BLaER1 treated with 17β-estradiol and CSF1 and Interleukin-3, amounts not matched to agents 10 nM and 100 nM (cell line): ENCODE data around the gene CXCL12.

Source experiments
- H3K27ac ChIP-seq, 11 experiments: shearing (Covaris generic); formaldehyde crosslinking; 2 replicates each; pipeline ENCODE4 v1.8.1; 2022
- H3K27me3 ChIP-seq, 11 experiments: shearing (Covaris generic); formaldehyde crosslinking; 2 replicates each; pipeline ENCODE4 v1.8.1; 2022
- H3K36me3 ChIP-seq, 11 experiments: shearing (Covaris generic); formaldehyde crosslinking; 2 replicates each; pipeline ENCODE4 v1.8.1; 2022
- H3K4me1 ChIP-seq, 10 experiments: shearing (Covaris generic); formaldehyde crosslinking; 2 replicates each; pipeline ENCODE4 v1.8.1; 2022
- H3K4me2 ChIP-seq, 11 experiments: shearing (Covaris generic); formaldehyde crosslinking; 2 replicates each; pipeline ENCODE4 v1.8.1; 2022
- H3K4me3 ChIP-seq, 10 experiments: shearing (Covaris generic); formaldehyde crosslinking; 2 replicates each; pipeline ENCODE4 v1.8.1; 2022
- H3K9ac ChIP-seq, 11 experiments: shearing (Covaris generic); formaldehyde crosslinking; 2 replicates each; pipeline ENCODE4 v1.8.1; 2022
- H3K9me3 ChIP-seq, 11 experiments: shearing (Covaris generic); formaldehyde crosslinking; replicated peaks in 1 of 11; 2 replicates each; pipeline ENCODE4 v1.8.1; 2022
- H4K20me1 ChIP-seq, 11 experiments: shearing (Covaris generic); formaldehyde crosslinking; 2 replicates each; pipeline ENCODE4 v1.8.1; 2022
- Cebpa-rat ChIP-seq, 11 experiments: shearing (Covaris generic); IDR thresholded peaks; 2 replicates each; pipeline ENCODE4 v1.8.1; 2022

The CXCL12 gene

DNA sequence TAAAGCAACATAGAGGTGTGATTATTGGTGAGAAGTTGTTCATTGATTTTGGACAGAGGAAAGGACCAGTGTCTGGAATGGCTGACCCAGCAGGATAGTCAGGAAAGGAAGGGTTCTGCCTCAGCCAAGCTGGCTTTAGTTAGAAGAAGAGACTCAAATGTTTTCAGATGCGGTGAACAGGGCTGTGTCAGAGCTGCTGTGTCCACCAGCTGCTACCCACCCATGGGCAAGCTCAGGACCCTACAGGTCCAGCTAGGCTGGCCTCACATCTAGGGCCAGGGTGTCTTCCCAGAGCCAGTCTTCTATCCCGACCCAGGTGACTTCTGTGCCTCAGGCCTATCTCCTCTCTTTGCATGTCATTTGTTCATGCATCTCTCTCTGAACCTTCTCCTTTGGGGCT is 37.3 kb upstream of the CXCL12 start:
- Histone ChIP-seq H3K9me3 (peaks cover 0 to 4% (median 0%) of the 10 kb centered on the region in 11 experiments; a peak in 3 of 22 replicates), H3K27ac (no peak overlapping the region), H3K36me3 (no peaks in the 10 kb centered on the region), H3K9ac (no peak overlapping the region), H4K20me1 (no peaks in the 10 kb centered on the region; a peak in 1 of 22 replicates), H3K4me2 (no peak overlapping the region), H3K4me1 (peaks cover 16 to 31% (median 21%) of the 10 kb centered on the region in 10 experiments), H3K4me3 (no peak overlapping the region), H3K27me3 (no peaks in the 10 kb centered on the region)
- TF ChIP-seq Cebpa-rat (IDR thresholded peaks at IDR 0.05), result no peak

DNA sequence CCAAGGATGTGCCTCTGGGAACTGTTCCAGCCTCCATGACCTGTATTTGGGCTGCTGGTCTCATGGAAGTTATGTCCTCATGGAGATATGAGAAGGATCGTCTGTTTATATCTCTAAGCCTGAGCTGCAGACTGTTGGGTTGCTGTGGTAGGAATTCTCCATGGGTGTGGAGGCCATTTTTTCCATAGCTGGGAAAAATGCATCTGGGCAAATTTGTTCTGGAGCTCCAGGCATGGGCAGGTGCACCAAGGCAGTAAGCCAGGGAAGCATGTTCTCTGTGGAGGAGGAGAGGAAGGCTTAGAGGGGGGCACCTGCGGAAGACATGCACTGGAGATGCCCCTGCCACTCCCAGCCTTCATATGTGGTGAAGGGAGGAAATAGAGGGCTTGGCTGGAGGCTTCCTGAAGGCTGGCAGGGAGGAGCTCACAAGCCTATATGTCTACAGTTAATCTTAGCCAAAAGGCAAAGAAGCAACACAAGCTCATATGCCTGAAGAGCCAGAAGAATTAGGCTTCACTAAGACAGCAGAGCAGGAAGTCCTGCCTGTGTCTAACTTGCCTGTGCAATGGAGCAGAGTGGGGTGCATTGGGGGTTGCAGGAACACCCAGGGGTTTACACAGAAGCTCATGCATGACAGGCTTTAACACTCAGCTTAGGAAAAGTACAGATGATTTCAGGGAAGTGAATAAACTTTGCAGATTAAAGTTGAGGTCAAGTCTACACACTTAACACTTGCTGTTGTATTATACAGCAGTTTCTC is 35.1 kb upstream of the CXCL12 start:
- H3K4me1 ChIP-seq, result peaks cover 15 to 38% (median 22%) of the 10 kb centered on the region in 10 experiments
- H3K9me3 ChIP-seq, result peaks cover 4 to 15% (median 10%) of the 10 kb centered on the region in 11 experiments; a peak in 20 of 22 replicates
- no peaks in the 10 kb centered on the region for H3K36me3 ChIP-seq
- no peaks in the 10 kb centered on the region; a peak in 1 of 22 replicates for H4K20me1 ChIP-seq
- TF ChIP-seq Cebpa-rat (IDR thresholded peaks at IDR 0.05), result no peak
- no peak overlapping the region for H3K9ac ChIP-seq
- peak overlapping the region in 10 of 11 experiments; percentile 35 to 76 (median 56); a peak in 20 of 22 replicates for H3K4me2 ChIP-seq
- H3K4me3 ChIP-seq, result no peak overlapping the region
- H3K27ac ChIP-seq, result no peak overlapping the region
- H3K27me3 ChIP-seq, result no peaks in the 10 kb centered on the region

GRCh38 chr10:44418637-44419036 is 33.7 kb upstream of the CXCL12 start:
- H3K9me3 ChIP-seq, result peaks cover 10 to 18% (median 14%) of the 10 kb centered on the region in 11 experiments; a peak in 20 of 22 replicates
- no peak for TF ChIP-seq Cebpa-rat (IDR thresholded peaks at IDR 0.05)
- no peak overlapping the region for H3K4me3 ChIP-seq
- H3K36me3 ChIP-seq, result no peaks in the 10 kb centered on the region
- H3K27ac ChIP-seq, result no peak overlapping the region
- no peak overlapping the region for H3K9ac ChIP-seq
- H4K20me1 ChIP-seq, result no peaks in the 10 kb centered on the region; a peak in 1 of 22 replicates
- no peak overlapping the region for H3K4me2 ChIP-seq
- peaks cover 15 to 38% (median 22%) of the 10 kb centered on the region in 10 experiments for H3K4me1 ChIP-seq
- no peaks in the 10 kb centered on the region for H3K27me3 ChIP-seq

- Histone ChIP-seq H4K20me1 (no peaks in the 10 kb centered on the region; a peak in 1 of 22 replicates), H3K9ac (no peak overlapping the region), H3K9me3 (peaks cover 11 to 20% (median 17%) of the 10 kb centered on the region in 11 experiments; a peak in 21 of 22 replicates), H3K27me3 (no peaks in the 10 kb centered on the region), H3K36me3 (no peaks in the 10 kb centered on the region), H3K4me1 (peaks cover 15 to 38% (median 22%) of the 10 kb centered on the region in 10 experiments), H3K27ac (no peak overlapping the region), H3K4me2 (peak overlapping the region in 1 of 11 experiments; percentile 82; a peak in 1 of 22 replicates), H3K4me3 (no peak overlapping the region)
- no peak for TF ChIP-seq Cebpa-rat (IDR thresholded peaks at IDR 0.05)
These were observed 32.9 kb upstream of the CXCL12 start for GRCh38 chr10:44417761-44418160.

DNA sequence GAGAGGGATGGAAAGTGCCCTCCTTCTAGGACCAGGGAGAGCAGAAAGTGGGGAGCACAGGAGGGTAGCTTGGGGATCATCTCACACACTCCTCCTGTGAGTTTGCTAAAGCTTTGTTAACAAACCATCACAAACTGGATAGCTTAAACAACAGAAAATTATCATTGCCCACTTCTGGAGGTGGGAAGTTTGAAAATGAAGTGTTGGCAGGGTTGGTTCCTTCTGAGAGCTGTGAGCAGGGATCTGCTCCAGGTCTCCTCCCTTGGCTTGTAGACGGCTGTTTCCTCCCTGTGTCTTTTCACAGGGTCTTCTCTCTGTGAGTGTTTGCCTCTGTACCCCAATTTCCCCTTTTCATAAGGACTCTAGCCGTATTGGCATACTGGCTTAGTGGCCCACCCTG is 32.0 kb upstream of the CXCL12 start:
- Histone ChIP-seq H3K4me3 (no peak overlapping the region), H3K4me2 (peak overlapping the region in 7 of 11 experiments; percentile 10 to 82 (median 47); a peak in 9 of 22 replicates), H3K27ac (peak overlapping the region in 1 of 11 experiments; percentile 5; a peak in 2 of 22 replicates), H4K20me1 (no peaks in the 10 kb centered on the region), H3K9ac (no peak overlapping the region; a peak in 1 of 22 replicates), H3K27me3 (no peaks in the 10 kb centered on the region), H3K9me3 (peaks cover 11 to 29% (median 25%) of the 10 kb centered on the region in 11 experiments), H3K36me3 (no peaks in the 10 kb centered on the region), H3K4me1 (peaks cover 15 to 38% (median 22%) of the 10 kb centered on the region in 10 experiments)
- TF ChIP-seq Cebpa-rat (IDR thresholded peaks at IDR 0.05), result no peak

GRCh38 chr10:44416021-44416771 is 31.3 kb upstream of the CXCL12 start:
- no peaks in the 10 kb centered on the region for H3K27me3 ChIP-seq
- H3K4me1 ChIP-seq, result peaks cover 15 to 38% (median 22%) of the 10 kb centered on the region in 10 experiments
- peak overlapping the region in 1 of 11 experiments; percentile 5; a peak in 1 of 22 replicates for H3K27ac ChIP-seq
- no peaks in the 10 kb centered on the region for H3K36me3 ChIP-seq
- peaks cover 16 to 36% (median 29%) of the 10 kb centered on the region in 11 experiments for H3K9me3 ChIP-seq
- H4K20me1 ChIP-seq, result no peaks in the 10 kb centered on the region
- no peak overlapping the region for H3K4me3 ChIP-seq
- H3K4me2 ChIP-seq, result peak overlapping the region in 7 of 11 experiments; percentile 10 to 82 (median 47); a peak in 8 of 22 replicates
- TF ChIP-seq Cebpa-rat (IDR thresholded peaks at IDR 0.05), result peak in 2 of 11 experiments; percentile 20 to 38; a peak in 1 of 22 replicates
- no peak overlapping the region; a peak in 1 of 22 replicates for H3K9ac ChIP-seq

GRCh38 chr10:44415121-44415520 is 30.2 kb upstream of the CXCL12 start:
- H3K4me1 ChIP-seq, result peaks cover 6 to 31% (median 15%) of the 10 kb centered on the region in 10 experiments
- no peak for TF ChIP-seq Cebpa-rat (IDR thresholded peaks at IDR 0.05)
- H3K27ac ChIP-seq, result no peak overlapping the region
- H3K36me3 ChIP-seq, result no peaks in the 10 kb centered on the region
- H3K9ac ChIP-seq, result no peak overlapping the region
- H3K9me3 ChIP-seq, result peaks cover 17 to 44% (median 34%) of the 10 kb centered on the region in 11 experiments
- H3K4me3 ChIP-seq, result no peak overlapping the region
- no peak overlapping the region for H3K4me2 ChIP-seq
- no peaks in the 10 kb centered on the region for H3K27me3 ChIP-seq
- H4K20me1 ChIP-seq, result no peaks in the 10 kb centered on the region

GRCh38 chr10:44413416-44413815 is 28.5 kb upstream of the CXCL12 start:
- H3K4me2 ChIP-seq, result no peak overlapping the region
- no peak overlapping the region for H3K4me3 ChIP-seq
- TF ChIP-seq Cebpa-rat (IDR thresholded peaks at IDR 0.05), result no peak
- peaks cover 0 to 26% (median 6%) of the 10 kb centered on the region in 10 experiments; a peak in 10 of 20 replicates for H3K4me1 ChIP-seq
- H3K9ac ChIP-seq, result no peak overlapping the region
- H3K36me3 ChIP-seq, result no peaks in the 10 kb centered on the region
- no peak overlapping the region for H3K27ac ChIP-seq
- peaks cover 17 to 44% (median 34%) of the 10 kb centered on the region in 11 experiments for H3K9me3 ChIP-seq
- no peaks in the 10 kb centered on the region for H3K27me3 ChIP-seq
- no peaks in the 10 kb centered on the region for H4K20me1 ChIP-seq

- no peak overlapping the region for H3K4me3 ChIP-seq
- H3K36me3 ChIP-seq, result no peaks in the 10 kb centered on the region
- H4K20me1 ChIP-seq, result no peaks in the 10 kb centered on the region
- H3K27ac ChIP-seq, result no peak overlapping the region
- no peaks in the 10 kb centered on the region for H3K27me3 ChIP-seq
- peaks cover 17 to 44% (median 34%) of the 10 kb centered on the region in 11 experiments for H3K9me3 ChIP-seq
- H3K9ac ChIP-seq, result no peak overlapping the region
- no peak overlapping the region for H3K4me2 ChIP-seq
- peaks cover 0 to 11% (median under 1%) of the 10 kb centered on the region in 10 experiments; a peak in 9 of 20 replicates for H3K4me1 ChIP-seq
- TF ChIP-seq Cebpa-rat (IDR thresholded peaks at IDR 0.05), result no peak
These were observed 26.4 kb upstream of the CXCL12 start for GRCh38 chr10:44411251-44411650.
